Coronary artery (tissue), 2 donors: ENCODE measurements around the gene PAX3.

Experiments used
- DNase-seq: peaks from one replicate; pipeline ENCODE4 v3.0.0-alpha.2; 2017; ENCODE audit warnings: low spot score
- H3K27ac ChIP-seq, 2 donors: fragments of 200-600 bp; sonication (generic); one replicate each; pipeline ENCODE4 v1.5.1; 2016 to 2019
- H3K4me3 ChIP-seq: fragments of 200-600 bp; sonication (generic); 2 replicates; pipeline ENCODE4 v1.5.1; 2016; ENCODE audit warnings: mild to moderate bottlenecking, moderate library complexity
- CTCF ChIP-seq: fragments of 200-600 bp; sonication (generic); IDR thresholded peaks from one replicate; pipeline ENCODE4 v1.5.1; 2019; ENCODE audit warnings: antibody characterized with exemption

The PAX3 gene

DNA sequence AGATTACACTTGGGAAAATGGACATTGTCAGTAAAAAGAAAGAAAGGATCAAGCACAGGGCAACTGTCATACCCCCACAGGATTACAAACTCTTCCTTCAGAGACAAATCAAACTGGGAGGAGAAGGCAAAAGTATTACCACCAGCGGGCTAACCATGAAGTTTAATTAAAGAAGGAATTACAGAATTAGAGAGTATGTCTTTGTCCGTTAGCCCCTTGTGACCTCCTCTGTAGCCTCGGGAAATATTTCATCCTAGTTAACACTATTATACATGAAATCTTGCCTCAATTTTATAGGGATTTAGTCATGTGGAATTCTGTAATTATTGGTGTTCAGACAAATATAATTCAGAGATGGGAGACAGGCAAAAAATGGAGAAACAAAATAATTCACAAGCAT, 60.7 kb downstream of the PAX3 start:
- Histone ChIP-seq H3K4me3 (no peak overlapping the region), H3K27ac (no peak overlapping the region)
- no peak for TF ChIP-seq CTCF
- no peak for DNase-seq

GRCh38 chr2:222232839-222233238, 66.0 kb downstream of the PAX3 start:
- TF ChIP-seq CTCF = no peak
- no peak for DNase-seq
- H3K4me3 ChIP-seq = no peak overlapping the region

GRCh38 chr2:222232372-222232771, 66.4 kb downstream of the PAX3 start:
- no peak for DNase-seq
- no peak overlapping the region for H3K27ac ChIP-seq
- TF ChIP-seq CTCF = no peak
- no peak overlapping the region for H3K4me3 ChIP-seq

More at GRCh38 chr2:222232839-222233238, 66.0 kb downstream of the PAX3 start:
- H3K27ac ChIP-seq = no peak overlapping the region

DNA sequence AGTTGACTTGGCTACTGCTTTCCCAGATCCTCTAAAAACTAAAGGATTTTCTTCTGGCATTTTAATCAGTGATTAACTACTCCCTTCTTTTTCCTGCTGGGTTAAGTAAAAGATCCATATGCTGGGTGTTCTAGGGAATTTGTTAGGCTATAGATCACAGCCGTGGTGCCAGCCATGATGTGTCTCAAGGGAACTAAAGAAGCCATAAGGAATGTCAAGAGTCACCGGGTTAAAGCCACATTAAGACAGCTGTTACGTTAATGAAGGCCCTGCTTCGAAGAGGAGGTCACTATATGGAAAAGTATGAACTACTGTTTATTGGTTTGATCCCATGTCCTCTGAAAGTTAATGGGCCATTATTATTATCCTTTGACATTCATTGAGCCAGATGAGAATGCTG, 70.7 kb downstream of the PAX3 start:
- H3K27ac ChIP-seq = no peak overlapping the region
- no peak for DNase-seq
- TF ChIP-seq CTCF = no peak
- no peak overlapping the region for H3K4me3 ChIP-seq

DNA sequence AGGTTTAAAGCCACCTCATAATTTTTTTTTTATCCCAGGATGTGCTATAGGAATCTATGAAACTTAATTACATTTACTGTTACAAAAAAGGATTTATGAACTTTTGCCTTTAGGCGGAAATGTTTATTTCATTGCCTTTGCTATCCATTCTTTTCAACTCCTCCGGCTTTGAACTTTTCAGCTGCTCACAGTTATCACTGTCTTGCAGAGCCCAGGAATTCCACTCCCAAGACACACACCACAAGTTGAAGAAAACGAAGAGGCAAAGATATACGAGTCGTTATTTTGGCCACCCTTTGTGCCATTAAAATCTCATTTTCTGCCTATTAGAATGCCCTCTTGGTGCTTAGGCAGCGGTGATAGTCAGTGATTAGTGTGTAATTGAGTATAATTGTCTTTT, 80.0 kb downstream of the PAX3 start:
- no peak overlapping the region for H3K27ac ChIP-seq
- no peak for TF ChIP-seq CTCF
- no peak overlapping the region for H3K4me3 ChIP-seq
- no peak for DNase-seq

DNA sequence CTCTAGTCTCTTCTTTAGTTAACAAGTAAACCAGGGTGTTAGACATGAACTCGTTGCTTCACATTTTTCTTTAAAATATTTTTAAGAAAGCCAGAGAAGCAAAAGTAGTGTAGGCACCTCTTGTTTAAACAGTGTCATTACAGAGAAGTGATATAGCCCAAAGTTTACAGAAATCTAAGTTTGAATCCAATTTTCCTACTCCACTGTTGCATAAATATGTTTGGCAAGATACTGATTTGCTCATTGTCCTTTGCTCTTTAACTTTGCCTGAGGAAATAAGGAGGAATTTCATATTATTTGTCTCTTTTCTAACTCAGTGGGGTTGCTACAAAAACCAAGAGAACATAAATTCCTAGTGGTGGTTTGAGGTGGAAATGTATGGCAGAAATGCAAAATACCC, 81.1 kb downstream of the PAX3 start:
- no peak for TF ChIP-seq CTCF
- no peak overlapping the region for H3K27ac ChIP-seq

GRCh38 chr2:222214885-222215284, 83.9 kb downstream of the PAX3 start:
- no peak for TF ChIP-seq CTCF
- no peak for DNase-seq
- Histone ChIP-seq H3K27ac (no peak overlapping the region), H3K4me3 (no peak overlapping the region)

More for the DNA sequence above, 81.1 kb downstream of the PAX3 start:
- DNase-seq = no peak
- H3K4me3 ChIP-seq = no peak overlapping the region
